ENCODE data around the gene BST1.

DNA sequence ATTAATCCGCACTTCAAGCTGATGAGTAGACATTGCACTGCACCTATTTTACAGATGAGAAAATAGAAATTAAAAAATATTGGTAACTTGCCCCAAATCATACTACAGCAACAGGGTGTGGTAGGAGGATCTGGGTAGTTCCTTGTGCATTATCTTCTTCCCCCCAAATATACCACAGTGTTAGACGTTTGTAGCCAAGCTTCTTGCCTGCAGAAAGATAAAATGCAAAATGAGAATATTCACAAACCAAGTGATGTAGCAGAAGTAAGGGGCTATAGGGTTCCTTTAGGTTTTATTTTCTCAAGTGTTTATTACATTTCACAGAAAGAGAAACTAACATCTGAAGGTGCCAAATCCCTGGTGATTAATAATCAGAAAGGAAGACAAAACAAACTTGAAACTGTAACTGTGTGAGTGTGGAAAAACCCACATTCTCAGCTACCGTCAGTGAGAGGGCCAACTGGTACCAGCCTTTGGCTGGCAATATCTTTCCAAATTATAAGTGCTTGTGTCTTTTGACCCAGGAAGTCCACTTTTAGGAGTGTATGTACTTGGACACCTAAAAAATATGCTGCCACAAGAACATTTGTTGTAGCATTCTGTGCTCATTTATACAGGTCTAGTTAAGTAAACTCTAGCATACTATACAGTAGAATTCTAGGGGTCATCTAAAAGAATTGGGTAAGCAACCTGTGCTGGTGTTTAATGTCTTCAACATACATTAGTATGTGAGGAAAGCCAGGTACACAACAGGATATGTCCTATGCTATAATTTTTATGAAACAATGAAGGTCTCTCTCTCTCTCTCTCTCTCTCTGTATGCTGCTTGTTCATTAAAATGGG is 68.6 kb downstream of the BST1 start:
- TF ChIP-seq POLR2AphosphoS5 (IDR thresholded peaks at IDR 0.05; ENCODE audit: low read length) (no peak), RAD21 (IDR thresholded peaks at IDR 0.05; ENCODE audit: insufficient read depth, low read depth, low read length) (no peak), POLR2A (IDR thresholded peaks at IDR 0.05; ENCODE audit: low read depth, low read length) (no peak), CHD2 (IDR thresholded peaks at IDR 0.05; ENCODE audit: borderline replicate concordance, low read depth, low read length) (no peak), CBFB (IDR thresholded peaks at IDR 0.05; ENCODE audit: low read depth) (no peak), ZBED1 (IDR thresholded peaks at IDR 0.05; ENCODE audit: borderline replicate concordance) (no peak), JUNB (IDR thresholded peaks at IDR 0.05) (peak; percentile 73), EGR1 (IDR thresholded peaks at IDR 0.05; ENCODE audit: borderline replicate concordance in 1 of 2, low read depth in 2 of 2, low read length in 2 of 2) (no peak)
- TF ChIP-seq, protein P1, sequence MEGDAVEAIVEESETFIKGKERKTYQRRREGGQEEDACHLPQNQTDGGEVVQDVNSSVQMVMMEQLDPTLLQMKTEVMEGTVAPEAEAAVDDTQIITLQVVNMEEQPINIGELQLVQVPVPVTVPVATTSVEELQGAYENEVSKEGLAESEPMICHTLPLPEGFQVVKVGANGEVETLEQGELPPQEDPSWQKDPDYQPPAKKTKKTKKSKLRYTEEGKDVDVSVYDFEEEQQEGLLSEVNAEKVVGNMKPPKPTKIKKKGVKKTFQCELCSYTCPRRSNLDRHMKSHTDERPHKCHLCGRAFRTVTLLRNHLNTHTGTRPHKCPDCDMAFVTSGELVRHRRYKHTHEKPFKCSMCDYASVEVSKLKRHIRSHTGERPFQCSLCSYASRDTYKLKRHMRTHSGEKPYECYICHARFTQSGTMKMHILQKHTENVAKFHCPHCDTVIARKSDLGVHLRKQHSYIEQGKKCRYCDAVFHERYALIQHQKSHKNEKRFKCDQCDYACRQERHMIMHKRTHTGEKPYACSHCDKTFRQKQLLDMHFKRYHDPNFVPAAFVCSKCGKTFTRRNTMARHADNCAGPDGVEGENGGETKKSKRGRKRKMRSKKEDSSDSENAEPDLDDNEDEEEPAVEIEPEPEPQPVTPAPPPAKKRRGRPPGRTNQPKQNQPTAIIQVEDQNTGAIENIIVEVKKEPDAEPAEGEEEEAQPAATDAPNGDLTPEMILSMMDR (IDR thresholded peaks at IDR 0.05 in 2 of 3, conservative IDR thresholded peaks at IDR 0.05 in 1 of 3; ENCODE audit: control insufficient read depth in 2 of 3, extremely low read depth in 1 of 3, insufficient read depth in 1 of 3, low read depth in 3 of 3, low read length in 3 of 3) = no peak
- TF ChIP-seq, protein P2, sequence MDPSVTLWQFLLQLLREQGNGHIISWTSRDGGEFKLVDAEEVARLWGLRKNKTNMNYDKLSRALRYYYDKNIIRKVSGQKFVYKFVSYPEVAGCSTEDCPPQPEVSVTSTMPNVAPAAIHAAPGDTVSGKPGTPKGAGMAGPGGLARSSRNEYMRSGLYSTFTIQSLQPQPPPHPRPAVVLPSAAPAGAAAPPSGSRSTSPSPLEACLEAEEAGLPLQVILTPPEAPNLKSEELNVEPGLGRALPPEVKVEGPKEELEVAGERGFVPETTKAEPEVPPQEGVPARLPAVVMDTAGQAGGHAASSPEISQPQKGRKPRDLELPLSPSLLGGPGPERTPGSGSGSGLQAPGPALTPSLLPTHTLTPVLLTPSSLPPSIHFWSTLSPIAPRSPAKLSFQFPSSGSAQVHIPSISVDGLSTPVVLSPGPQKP (IDR thresholded peaks at IDR 0.05; ENCODE audit: low read depth, low read length) = no peak
- TF ChIP-seq, protein P3, sequence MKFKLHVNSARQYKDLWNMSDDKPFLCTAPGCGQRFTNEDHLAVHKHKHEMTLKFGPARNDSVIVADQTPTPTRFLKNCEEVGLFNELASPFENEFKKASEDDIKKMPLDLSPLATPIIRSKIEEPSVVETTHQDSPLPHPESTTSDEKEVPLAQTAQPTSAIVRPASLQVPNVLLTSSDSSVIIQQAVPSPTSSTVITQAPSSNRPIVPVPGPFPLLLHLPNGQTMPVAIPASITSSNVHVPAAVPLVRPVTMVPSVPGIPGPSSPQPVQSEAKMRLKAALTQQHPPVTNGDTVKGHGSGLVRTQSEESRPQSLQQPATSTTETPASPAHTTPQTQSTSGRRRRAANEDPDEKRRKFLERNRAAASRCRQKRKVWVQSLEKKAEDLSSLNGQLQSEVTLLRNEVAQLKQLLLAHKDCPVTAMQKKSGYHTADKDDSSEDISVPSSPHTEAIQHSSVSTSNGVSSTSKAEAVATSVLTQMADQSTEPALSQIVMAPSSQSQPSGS (IDR thresholded peaks at IDR 0.05; ENCODE audit: low read length) = peak; percentile 52; the same call in 1 of the 2 replicates
